ENCODE measurements around the gene BRK1.

DNA sequence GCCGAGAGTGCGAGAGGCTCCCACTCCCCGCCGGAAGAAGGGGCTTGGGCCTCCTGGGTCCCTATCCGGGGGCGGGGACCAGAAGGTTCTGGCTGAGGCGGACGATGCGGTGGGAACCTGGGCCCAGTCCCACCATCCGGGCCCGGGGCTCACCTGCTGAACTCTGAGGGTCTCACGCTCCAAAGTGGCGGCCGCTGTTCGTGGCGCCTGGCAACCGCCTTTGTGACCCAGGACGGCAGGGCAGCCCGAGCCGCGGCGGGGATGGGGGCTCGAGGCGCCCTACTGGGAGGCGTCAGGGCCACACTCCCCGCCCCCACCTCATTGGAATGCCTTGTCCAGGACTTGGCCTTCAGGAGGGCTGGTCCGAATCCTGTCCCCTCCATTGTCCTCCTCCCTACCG, 7.4 kb upstream of the BRK1 start, which contains the start of gene FANCD2OS:
- TF ChIP-seq, protein P1, sequence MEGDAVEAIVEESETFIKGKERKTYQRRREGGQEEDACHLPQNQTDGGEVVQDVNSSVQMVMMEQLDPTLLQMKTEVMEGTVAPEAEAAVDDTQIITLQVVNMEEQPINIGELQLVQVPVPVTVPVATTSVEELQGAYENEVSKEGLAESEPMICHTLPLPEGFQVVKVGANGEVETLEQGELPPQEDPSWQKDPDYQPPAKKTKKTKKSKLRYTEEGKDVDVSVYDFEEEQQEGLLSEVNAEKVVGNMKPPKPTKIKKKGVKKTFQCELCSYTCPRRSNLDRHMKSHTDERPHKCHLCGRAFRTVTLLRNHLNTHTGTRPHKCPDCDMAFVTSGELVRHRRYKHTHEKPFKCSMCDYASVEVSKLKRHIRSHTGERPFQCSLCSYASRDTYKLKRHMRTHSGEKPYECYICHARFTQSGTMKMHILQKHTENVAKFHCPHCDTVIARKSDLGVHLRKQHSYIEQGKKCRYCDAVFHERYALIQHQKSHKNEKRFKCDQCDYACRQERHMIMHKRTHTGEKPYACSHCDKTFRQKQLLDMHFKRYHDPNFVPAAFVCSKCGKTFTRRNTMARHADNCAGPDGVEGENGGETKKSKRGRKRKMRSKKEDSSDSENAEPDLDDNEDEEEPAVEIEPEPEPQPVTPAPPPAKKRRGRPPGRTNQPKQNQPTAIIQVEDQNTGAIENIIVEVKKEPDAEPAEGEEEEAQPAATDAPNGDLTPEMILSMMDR (IDR thresholded peaks at IDR 0.05), result no peak
- TF ChIP-seq EP300 (IDR thresholded peaks at IDR 0.05), result no peak

Measured in esophagus muscularis mucosa (tissue), 3 donors.